H1 (cell line): Measurements from ENCODE around the gene FBXW8. TPM values are rescaled to one million over a fixed set of nuclear protein-coding genes. Genes with fewer than 3 reads are reported as not detected.

Experiments
- CTCF ChIA-PET: fragments of 300-600 bp; sonication (Branson Sonifier 250); formaldehyde crosslinking; loops from one replicate; lab custom pipeline; 2021; ENCODE audit not compliant: partially characterized antibody; lab: Charles Lee
- POLR2A ChIA-PET: fragments of 300-600 bp; sonication (Branson Sonifier 250); formaldehyde crosslinking; loops from one replicate; lab custom pipeline; 2021; ENCODE audit warnings: inconsistent platforms; ENCODE audit not compliant: partially characterized antibody; lab: Charles Lee
- DNase-seq, 2 experiments: peaks; one replicate each; pipeline versions ENCODE4 v3.0.0 to v3.0.0-alpha.2; 2010 to 2022; ENCODE audit warnings: low spot score in 2 of 2, low read depth in 1 of 2, mixed read lengths in 1 of 2
- FAIRE-seq: peaks from 2 replicates; lab custom pipeline; 2011; peaks lifted over from hg19 to GRCh38; lab: Jason Lieb, UNC
- H2AFZ ChIP-seq: 2 replicates; pipeline ENCODE4 v1.8.1; 2012; ENCODE audit warnings: low read length, inconsistent platforms
- H2AK5ac ChIP-seq: 2 replicates; pipeline ENCODE4 v1.6.1; 2013; ENCODE audit warnings: low read depth, low read length
- H2BK120ac ChIP-seq: replicated peaks from 2 replicates; pipeline ENCODE3; 2013; ENCODE audit warnings: low read depth, low read length, inconsistent platforms
- H2BK12ac ChIP-seq: 2 replicates; pipeline ENCODE4 v1.6.1; 2013; ENCODE audit warnings: low read depth, low read length
- H2BK15ac ChIP-seq: 2 replicates; pipeline ENCODE4 v1.6.1; 2013; ENCODE audit warnings: low read length
- H2BK20ac ChIP-seq: 2 replicates; pipeline ENCODE4 v1.6.1; 2013; ENCODE audit warnings: low read length
- H2BK5ac ChIP-seq: 2 replicates; pipeline ENCODE4 v1.6.1; 2013; ENCODE audit warnings: low read depth, low read length
- H3K14ac ChIP-seq: 2 replicates; pipeline ENCODE4 v1.6.1; 2013; ENCODE audit warnings: inconsistent platforms; ENCODE audit not compliant: insufficient read length
- H3K18ac ChIP-seq: 2 replicates; pipeline ENCODE4 v1.6.1; 2013; ENCODE audit warnings: low read length; ENCODE audit errors: extremely low read depth
- H3K23ac ChIP-seq: 2 replicates; pipeline ENCODE4 v1.6.1; 2013; ENCODE audit warnings: inconsistent platforms; ENCODE audit not compliant: insufficient read length
- H3K23me2 ChIP-seq: 2 replicates; pipeline ENCODE4 v1.6.1; 2013; ENCODE audit warnings: low read depth, low read length
- H3K27ac ChIP-seq: 2 replicates; pipeline ENCODE4 v1.6.1; 2011; ENCODE audit warnings: low read depth, low read length, inconsistent platforms
- H3K27me3 ChIP-seq, 4 experiments: replicated peaks in 1 of 4; 1 replicate in 1 of 4; 2 replicates in 3 of 4; pipeline versions ENCODE4 v1.6.1 to v1.8.1; 2011 to 2013; ENCODE audit warnings: low read length in 3 of 4, mild to moderate bottlenecking in 3 of 4, inconsistent platforms in 2 of 4, mixed read lengths in 2 of 4, moderate library complexity in 1 of 4; ENCODE audit not compliant: control insufficient read depth in 3 of 4, insufficient read depth in 3 of 4; ENCODE audit errors: extremely low read depth in 1 of 4
- H3K36me3 ChIP-seq, 4 experiments: 2 replicates each; pipeline versions ENCODE4 v1.6.1 to v1.8.1; 2011 to 2013; ENCODE audit warnings: mild to moderate bottlenecking in 4 of 4, low read length in 3 of 4, moderate library complexity in 2 of 4, control low read depth in 1 of 4, inconsistent platforms in 1 of 4; ENCODE audit not compliant: insufficient read depth in 4 of 4, control insufficient read depth in 2 of 4
- H3K4ac ChIP-seq: replicated peaks from 2 replicates; pipeline ENCODE3; 2013; ENCODE audit warnings: low read length, low read depth, mixed read lengths, inconsistent platforms; ENCODE audit not compliant: insufficient read length
- H3K4me1 ChIP-seq, 4 experiments: replicated peaks in 1 of 4; 1 replicate in 1 of 4; 2 replicates in 3 of 4; pipeline versions ENCODE4 v1.6.1 to v1.8.1; 2011 to 2013; ENCODE audit warnings: low read length in 3 of 4, inconsistent platforms in 2 of 4, mixed read lengths in 1 of 4; ENCODE audit not compliant: insufficient read depth in 4 of 4, control insufficient read depth in 3 of 4
- H3K4me2 ChIP-seq, 2 experiments: 2 replicates each; pipeline versions ENCODE4 v1.6.1 to v1.8.1; 2011 to 2013; ENCODE audit warnings: low read depth in 2 of 2, low read length in 2 of 2, control low read depth in 1 of 2, inconsistent platforms in 1 of 2, mild to moderate bottlenecking in 1 of 2; ENCODE audit not compliant: insufficient read depth in 1 of 2
- H3K4me3 ChIP-seq, 4 experiments: fragments of 200-600, 300-600 bp in 1 of 4; sonication (generic), shearing (Covaris generic), sonication (Bioruptor Twin) in 1 of 4; 2 replicates each; pipeline versions ENCODE4 v1.5.1 to v1.8.1; 2011 to 2016; ENCODE audit warnings: low read length in 4 of 4, low read depth in 3 of 4, control low read depth in 2 of 4, inconsistent platforms in 2 of 4, mild to moderate bottlenecking in 2 of 4, mixed read lengths in 1 of 4, moderate library complexity in 1 of 4; ENCODE audit not compliant: insufficient read depth in 2 of 4; ENCODE audit errors: extremely low read depth in 1 of 4
- H3K56ac ChIP-seq: replicated peaks from 2 replicates; pipeline ENCODE3; 2013; ENCODE audit warnings: low read depth, mild to moderate bottlenecking, mixed read lengths, low read length, inconsistent platforms; ENCODE audit not compliant: insufficient read length
- H3K79me1 ChIP-seq: 2 replicates; pipeline ENCODE4 v1.6.1; 2013; ENCODE audit warnings: low read depth, low read length, control low read depth
- H3K79me2 ChIP-seq, 2 experiments: 2 replicates each; pipeline versions ENCODE4 v1.6.1 to v1.8.1; 2012 to 2013; ENCODE audit warnings: low read length in 2 of 2, mild to moderate bottlenecking in 2 of 2, inconsistent platforms in 1 of 2; ENCODE audit not compliant: insufficient read depth in 2 of 2, control insufficient read depth in 1 of 2
- H3K9ac ChIP-seq, 4 experiments: replicated peaks in 1 of 4; 1 replicate in 1 of 4; 2 replicates in 3 of 4; pipeline versions ENCODE4 v1.6.1 to v1.8.1; 2011 to 2013; ENCODE audit warnings: low read depth in 3 of 4, low read length in 3 of 4, control low read depth in 2 of 4, mild to moderate bottlenecking in 2 of 4, moderate library complexity in 2 of 4, inconsistent platforms in 1 of 4; ENCODE audit errors: extremely low read depth in 1 of 4
- H3K9me3 ChIP-seq, 2 experiments: 2 replicates each; pipeline versions ENCODE4 v1.6.1 to v1.8.1; 2012 to 2013; ENCODE audit warnings: mild to moderate bottlenecking in 2 of 2, moderate library complexity in 2 of 2, control low read depth in 1 of 2, inconsistent platforms in 1 of 2, low read depth in 1 of 2, low read length in 1 of 2, mixed read lengths in 1 of 2; ENCODE audit not compliant: insufficient read depth in 2 of 2
- H4K20me1 ChIP-seq, 2 experiments: replicated peaks in 1 of 2; 2 replicates each; pipeline versions ENCODE3 to v1.8.1; 2011 to 2013; ENCODE audit warnings: inconsistent platforms in 2 of 2, low read length in 2 of 2, mild to moderate bottlenecking in 1 of 2; ENCODE audit not compliant: insufficient read depth in 2 of 2, control insufficient read depth in 1 of 2
- H4K5ac ChIP-seq: 2 replicates; pipeline ENCODE4 v1.6.1; 2013; ENCODE audit warnings: low read length, low read depth, mixed read lengths, inconsistent platforms; ENCODE audit not compliant: insufficient read length
- H4K8ac ChIP-seq: 2 replicates; pipeline ENCODE4 v1.8.0; 2013; ENCODE audit warnings: mild to moderate bottlenecking, moderate library complexity, low read length, inconsistent platforms; ENCODE audit not compliant: insufficient read depth; ENCODE audit errors: extremely low read depth
- H4K91ac ChIP-seq: replicated peaks from 2 replicates; pipeline ENCODE3; 2013; ENCODE audit warnings: low read length, mixed read lengths, inconsistent platforms; ENCODE audit not compliant: insufficient read length
- BCL11A ChIP-seq, 2 experiments: IDR thresholded peaks; one replicate each; pipeline ENCODE4 v1.6.1; 2011; ENCODE audit warnings: low read depth in 2 of 2, low read length in 2 of 2, mild to moderate bottlenecking in 2 of 2
- EGR1 ChIP-seq: IDR thresholded peaks from 2 replicates; pipeline ENCODE4 v1.6.1; 2011; ENCODE audit warnings: low read depth, low read length, borderline replicate concordance
- FOSL1 ChIP-seq: IDR thresholded peaks from 2 replicates; pipeline ENCODE4 v1.6.1; 2011; ENCODE audit warnings: mild to moderate bottlenecking, low read depth, low read length, moderate library complexity; ENCODE audit not compliant: insufficient read depth
- GTF2F1 ChIP-seq: IDR thresholded peaks from 2 replicates; pipeline ENCODE4 v1.6.1; 2012; ENCODE audit warnings: low read depth, low read length, improper control_type of control experiment, borderline replicate concordance
- KDM5A ChIP-seq: fragments of 200-600 bp; IDR thresholded peaks from 2 replicates; pipeline ENCODE4 v1.7.1; 2012; ENCODE audit warnings: mild to moderate bottlenecking, low read length, inconsistent platforms, mixed read lengths
- RNF2 ChIP-seq: fragments of 200-900, 300-1000 bp; sonication (generic); IDR thresholded peaks from 2 replicates; pipeline ENCODE4 v1.7.1; 2016; ENCODE audit warnings: borderline replicate concordance, low read depth, mild to moderate bottlenecking, antibody characterized with exemption, low read length; ENCODE audit not compliant: poor library complexity, severe bottlenecking; ENCODE audit errors: missing control alignments
- SIN3A ChIP-seq, 2 experiments: IDR thresholded peaks in 1 of 2; conservative IDR thresholded peaks in 1 of 2; 2 replicates each; pipeline ENCODE4 v1.6.1; 2011 to 2012; ENCODE audit warnings: low read length in 2 of 2, improper control_type of control experiment in 1 of 2, low read depth in 1 of 2, mild to moderate bottlenecking in 1 of 2
- SIX5 ChIP-seq: IDR thresholded peaks from 2 replicates; pipeline ENCODE4 v1.6.1; 2011; ENCODE audit warnings: mild to moderate bottlenecking, low read depth, low read length
- SP1 ChIP-seq: IDR thresholded peaks from 2 replicates; pipeline ENCODE4 v1.6.1; 2011; ENCODE audit warnings: low read depth, low read length
- TAF7 ChIP-seq: optimal IDR thresholded peaks from 2 replicates; pipeline ENCODE3; 2011; ENCODE audit warnings: low read depth, mild to moderate bottlenecking, inconsistent platforms, low read length, moderate library complexity, borderline replicate concordance
- YY1 ChIP-seq: IDR thresholded peaks from 2 replicates; pipeline ENCODE4 v1.6.1; 2011; ENCODE audit warnings: low read depth, mild to moderate bottlenecking, low read length
- WGBS, 2 experiments: shearing (Covaris generic) in 1 of 2; methylation state at CpG; one replicate each; pipeline versions ENCODE4 v1.1.6 to v1.1.7; 2013 to 2015; ENCODE audit warnings: low lambda C conversion rate in 2 of 2, mixed read lengths in 2 of 2, inconsistent platforms in 1 of 2, low coverage in 1 of 2, missing lambda C conversion rate in 1 of 2; ENCODE audit not compliant: insufficient replicate concordance in 2 of 2, insufficient coverage in 1 of 2, insufficient read length in 1 of 2; ENCODE audit errors: extremely low coverage in 1 of 2, missing lambda C conversion rate in 1 of 2; 5-methylcytosine and 5-hydroxymethylcytosine counted together
- polyA plus RNA-seq, 7 experiments: library from polyadenylated mRNA; depleted of rRNA in 3 of 7; stranded (reverse) in 5 of 7; unstranded in 2 of 7; fragments of >200 nt in 5 of 7; fragments of 200-250 nt in 2 of 7; gene quantifications; 1 replicate in 5 of 7; 2 replicates in 1 of 7; 4 replicates in 1 of 7; pipeline versions ENCODE4 v1.2.1 to v1.2.3, GENCODE V29; 2011 to 2013; ENCODE audit warnings: missing spikeins in 2 of 7, mixed read lengths in 2 of 7
- total RNA-seq: library from RNA; stranded (reverse); fragmentation: NEBNext Ultra II Directional; extraction: Animal tissue kit (Norgen Biotek cat#: 25700); gene quantifications from 2 replicates; pipeline ENCODE4 v1.2.1, GENCODE V29; 2021

The FBXW8 gene
- total and polyA plus RNA-seq, 2 of the 8 experiments (the other 6 are each of a cell fraction or from before 2014, with no cell fraction given) = 15.8 to 16.0 TPM

DNA sequence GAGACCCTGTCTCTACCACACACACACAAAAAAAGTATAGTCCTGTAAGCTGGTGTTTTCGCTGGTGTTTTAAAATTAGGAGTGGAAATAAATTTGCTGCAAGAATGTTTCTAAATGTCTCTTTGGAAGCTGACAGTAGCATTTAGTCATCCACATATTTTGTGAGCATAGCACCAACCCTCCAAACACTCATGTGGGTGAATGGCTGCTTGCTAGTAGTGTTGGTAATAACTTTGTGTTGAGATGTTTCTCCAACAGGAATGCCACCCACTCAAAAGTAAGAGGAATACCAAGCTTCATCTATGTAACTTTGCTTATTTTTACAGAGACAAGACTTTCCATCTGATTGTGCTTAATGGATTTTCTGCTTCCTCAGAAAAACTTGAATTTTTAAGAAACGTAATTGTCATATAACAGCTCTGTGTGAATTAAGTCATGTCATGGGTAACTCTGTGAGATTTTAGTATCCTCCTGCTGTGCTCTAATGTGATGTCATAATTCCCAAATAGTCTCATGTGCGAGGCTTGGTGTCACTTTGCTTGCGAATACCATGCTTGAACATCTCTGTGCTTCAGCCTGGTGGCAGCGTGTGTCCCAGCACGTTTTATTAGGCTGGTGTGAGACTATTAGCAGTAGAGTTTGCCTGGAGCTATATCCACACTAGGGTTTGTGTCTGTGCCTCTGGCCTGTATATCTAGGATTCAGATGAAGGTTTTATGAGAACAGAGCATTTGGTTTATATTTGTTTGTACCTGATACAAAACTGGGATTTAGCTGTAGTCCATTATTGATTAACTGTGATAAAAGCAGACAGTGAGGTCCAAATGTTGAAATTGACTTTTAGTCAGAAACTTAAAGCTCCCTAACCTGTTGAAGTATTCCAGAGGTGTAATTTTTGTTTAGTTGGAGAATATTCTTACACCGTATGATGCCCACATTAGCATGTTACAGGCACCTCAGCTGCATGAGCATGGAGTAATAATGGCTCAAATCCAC, 80.5 kb downstream of the FBXW8 start:
- Histone ChIP-seq H4K8ac (no peak overlapping the region), H4K91ac (no peak overlapping the region), H3K14ac (no peak overlapping the region), H3K56ac (no peak overlapping the region), H3K4me1 (no peaks in the 10 kb centered on the region), H3K9ac (no peak overlapping the region), H3K23ac (no peak overlapping the region), H3K27ac (no peak overlapping the region), H2BK5ac (no peak overlapping the region), H4K5ac (no peak overlapping the region), H3K18ac (no peak overlapping the region), H2AFZ (no peak overlapping the region), H2BK20ac (no peak overlapping the region), H4K20me1 (no peaks in the 10 kb centered on the region), H3K4me3 (no peak overlapping the region), H3K4ac (no peak overlapping the region), H2BK120ac (no peak overlapping the region), H2BK12ac (no peak overlapping the region), H2AK5ac (no peak overlapping the region), H3K4me2 (no peak overlapping the region), H3K36me3 (peaks cover 0 to 26% (median 5%) of the 10 kb centered on the region in 4 experiments; a peak in 4 of 8 replicates), H3K27me3 (no peaks in the 10 kb centered on the region), H3K23me2 (no peaks in the 10 kb centered on the region), H2BK15ac (no peak overlapping the region; the same call in 1 of the 2 replicates), H3K9me3 (no peaks in the 10 kb centered on the region), H3K79me2 (no peaks in the 10 kb centered on the region), H3K79me1 (no peaks in the 10 kb centered on the region)
- 91% methylated on average over 7 of the region's 7 CpGs; no CpG with 5 or more reads in 1 of the 2 experiments for WGBS, 2 experiments
- CTCF ChIA-PET = interaction anchor here (0.7 to 4.4 kb wide), 7 partner anchors 9 to 540 kb away, joined by 3 to 14 read pairs (median 4); no protein-coding TSS in a partner anchor
- POLR2A ChIA-PET = interaction anchor here (1.0 to 1.1 kb wide), 2 partner anchors 7 to 11 kb away, joined by 3 read pairs; no protein-coding TSS in a partner anchor
- FAIRE-seq = no peak
- DNase-seq = no peak
- TF ChIP-seq SIN3A (conservative IDR thresholded peaks at IDR 0.05 in 1 of 2, IDR thresholded peaks at IDR 0.05 in 1 of 2; ENCODE audit: low read depth in 1 of 2, low read length in 2 of 2) (no peak), SIX5 (no peak), RNF2 (no peak), GTF2F1 (no peak), YY1 (no peak), EGR1 (no peak), FOSL1 (no peak), BCL11A (IDR thresholded peaks at IDR 0.05; ENCODE audit: low read depth in 2 of 2, low read length in 2 of 2) (no peak), SP1 (no peak), TAF7 (no peak), KDM5A (no peak)
